Activated T-helper 9 cell treated with anti-CD3 and anti-CD28 coated beads, Interleukin-2, amount 50 U/mL, for 16 hours (primary cell): ENCODE data around the gene OR9Q1.
"Not testable (repeated sequence)": the region's sequence is repeated elsewhere in the genome, so short reads cannot be mapped to it uniquely, and the experiment has no call there.

Experiments
- DNase-seq: peaks from one replicate; pipeline ENCODE4 v3.0.0-alpha.2; 2020; ENCODE audit warnings: low read depth

OR9Q1 gene

GRCh38 chr11:58135171-58135570, 111.5 kb downstream of the OR9Q1 start:
- DNase-seq = no peak

- no peak for DNase-seq
Measured at GRCh38 chr11:58142761-58143160, 119.1 kb downstream of the OR9Q1 start.

GRCh38 chr11:58152781-58153180, 129.1 kb downstream of the OR9Q1 start:
- no peak for DNase-seq

DNA sequence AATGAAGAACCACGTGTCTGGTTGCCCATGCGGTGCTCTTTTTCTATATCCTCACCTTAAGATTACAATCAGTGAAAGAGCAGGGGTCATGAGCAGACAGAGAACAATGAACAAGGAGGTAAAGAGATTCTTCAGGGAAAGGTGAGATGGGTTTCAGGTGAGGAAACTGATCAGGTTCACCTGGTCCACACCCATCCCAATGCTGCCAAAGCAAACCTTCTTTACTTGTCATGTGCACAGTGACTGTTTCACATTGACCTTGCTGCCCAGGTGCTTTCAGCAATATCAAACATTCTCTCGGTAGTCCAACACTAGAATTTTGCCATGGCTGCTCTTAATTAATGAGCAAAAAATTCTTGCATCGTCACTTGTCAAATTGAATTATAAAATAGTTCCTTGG, 140.7 kb downstream of the OR9Q1 start:
- DNase-seq = no peak

- no peak for DNase-seq
Measured at GRCh38 chr11:58164990-58165389, 141.3 kb downstream of the OR9Q1 start.

DNA sequence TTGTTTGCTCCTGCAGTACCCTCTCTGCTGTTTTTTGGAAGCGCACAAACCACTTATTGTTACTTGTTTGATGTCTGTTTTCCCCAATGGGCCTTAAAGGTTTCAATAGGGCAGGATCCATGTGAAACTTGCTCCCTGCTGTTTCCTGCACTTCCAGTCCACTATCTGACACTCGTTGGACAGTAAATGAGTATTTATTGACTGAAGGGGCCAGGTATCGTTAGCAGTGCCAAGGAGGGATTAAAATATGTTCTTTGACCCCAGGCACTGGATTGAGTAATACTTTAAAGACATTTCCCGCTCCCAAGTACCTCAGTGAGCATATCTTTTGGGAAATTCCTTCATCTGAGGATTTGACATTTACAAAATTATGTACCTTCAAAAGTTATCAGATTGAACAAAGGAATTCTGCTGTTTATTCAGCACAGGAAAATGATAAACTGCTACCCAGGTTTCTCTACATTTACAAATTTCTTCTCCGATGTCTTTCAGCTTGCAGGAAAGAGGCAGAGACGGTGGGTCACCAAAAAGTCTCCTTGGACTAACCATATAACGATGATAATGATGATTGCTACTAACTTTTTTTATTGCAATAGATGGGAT, 141.9 kb downstream of the OR9Q1 start:
- no peak for DNase-seq

DNA sequence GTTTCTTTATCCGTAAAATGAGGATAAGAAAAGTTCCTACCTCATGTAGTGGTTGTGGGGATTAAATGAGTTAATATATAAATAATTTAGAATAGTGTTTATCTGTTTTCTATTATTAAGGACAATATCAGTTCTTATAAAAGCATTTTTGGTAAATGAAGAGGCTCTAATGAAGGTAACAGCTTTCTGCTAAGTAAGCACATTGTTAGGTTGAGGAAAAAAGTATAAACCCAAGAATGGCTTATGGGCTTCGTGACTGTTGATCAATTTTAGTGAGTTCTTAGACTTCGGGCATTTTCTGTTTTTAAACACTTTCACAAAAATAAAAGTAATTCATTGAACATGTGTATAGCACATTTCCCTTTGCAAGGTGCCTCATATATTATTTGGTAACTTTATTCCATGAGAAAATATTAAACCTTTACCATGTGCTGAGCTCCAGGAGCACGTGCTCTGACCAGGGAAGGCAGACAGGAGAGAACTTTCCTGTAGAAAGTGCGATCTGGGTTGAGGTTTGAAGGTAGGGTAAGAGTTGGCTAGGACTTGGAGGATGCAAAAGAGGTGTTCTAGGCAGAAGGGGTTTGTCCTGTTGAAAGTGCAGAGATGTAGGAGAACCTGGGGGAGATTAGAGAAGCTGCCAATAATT, 153.9 kb downstream of the OR9Q1 start:
- no peak for DNase-seq

- no peak for DNase-seq
Measured at GRCh38 chr11:58178444-58178843, 154.8 kb downstream of the OR9Q1 start.

DNA sequence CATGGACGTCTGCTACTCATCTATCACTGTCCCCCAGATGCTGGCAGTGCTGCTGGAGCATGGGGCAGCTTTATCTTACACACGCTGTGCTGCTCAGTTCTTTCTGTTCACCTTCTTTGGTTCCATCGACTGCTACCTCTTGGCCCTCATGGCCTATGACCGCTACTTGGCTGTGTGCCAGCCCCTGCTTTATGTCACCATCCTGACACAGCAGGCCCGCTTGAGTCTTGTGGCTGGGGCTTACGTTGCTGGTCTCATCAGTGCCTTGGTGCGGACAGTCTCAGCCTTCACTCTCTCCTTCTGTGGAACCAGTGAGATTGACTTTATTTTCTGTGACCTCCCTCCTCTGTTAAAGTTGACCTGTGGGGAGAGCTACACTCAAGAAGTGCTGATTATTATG, 156.0 kb downstream of the OR9Q1 start:
- DNase-seq = no peak

GRCh38 chr11:58186938-58187337, 163.3 kb downstream of the OR9Q1 start:
- DNase-seq = no peak

DNA sequence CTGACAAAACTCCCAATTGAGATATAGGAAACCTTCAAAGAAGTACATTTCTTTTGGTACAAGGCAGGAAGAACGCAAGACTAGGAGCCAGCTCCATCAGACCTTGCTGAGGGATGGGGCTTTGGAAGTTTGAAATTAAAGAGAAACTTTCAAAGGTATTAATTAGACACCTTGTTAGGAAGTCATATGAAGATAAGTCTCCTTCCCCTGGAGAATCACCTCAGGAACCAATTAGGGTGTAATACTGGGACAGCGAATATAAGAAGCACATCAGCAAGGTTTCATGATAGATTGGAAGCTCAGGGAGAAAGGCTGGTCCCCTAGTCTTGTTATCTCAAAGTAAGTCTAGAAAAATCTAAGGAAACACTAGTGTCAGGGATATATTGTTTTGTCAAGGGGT, 165.1 kb downstream of the OR9Q1 start, which contains the start of gene OR9Q2:
Gene OR9Q2, plus strand, starts transcription at position 301 of the 400 bp plus-strand sequence. CDS start 1,421 bp downstream, outside the sequence.
- no peak for DNase-seq

DNA sequence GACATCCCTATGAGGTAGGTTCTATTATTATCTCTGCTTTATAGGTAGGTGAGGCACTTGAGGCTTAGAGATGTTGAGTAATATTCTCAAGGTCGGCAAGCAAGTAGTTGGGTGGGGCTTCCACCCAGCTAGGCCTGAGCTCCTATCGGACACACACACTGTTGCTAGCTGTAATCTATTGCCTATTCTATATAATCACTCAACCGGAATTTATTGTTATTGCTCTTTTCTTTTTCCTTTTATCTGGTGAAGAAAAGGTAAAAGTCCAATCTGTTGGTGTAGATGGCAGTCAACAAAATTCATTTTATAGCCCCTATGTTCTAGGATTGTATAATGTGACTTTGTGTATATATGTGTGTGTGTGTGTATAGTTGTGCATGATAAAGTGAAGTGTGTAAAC, 168.5 kb downstream of the OR9Q1 start:
- no peak for DNase-seq

GRCh38 chr11:58193391-58193790, 169.7 kb downstream of the OR9Q1 start:
- DNase-seq = no peak

DNA sequence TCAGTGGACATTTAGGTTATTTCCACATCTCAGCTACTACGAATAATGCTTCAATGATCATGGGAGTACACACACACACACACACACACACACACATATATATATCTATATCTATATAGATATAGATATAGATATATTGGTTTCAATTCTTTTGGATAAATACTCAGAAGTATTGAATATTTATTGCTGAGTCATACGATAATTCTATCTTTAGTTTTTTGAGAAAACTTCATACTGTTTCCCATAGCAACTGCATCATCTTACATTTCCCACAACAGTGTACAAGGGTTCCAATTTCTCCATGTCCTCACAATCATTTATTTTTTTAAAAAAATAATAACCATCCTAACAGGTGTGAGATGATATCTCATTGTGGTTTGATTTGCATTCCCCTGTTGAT, 172.3 kb downstream of the OR9Q1 start:
- no peak for DNase-seq

- no peak for DNase-seq
Measured at GRCh38 chr11:58199271-58199670, 175.6 kb downstream of the OR9Q1 start.

GRCh38 chr11:58204042-58204441, 180.4 kb downstream of the OR9Q1 start, which contains the start of gene OR1S2:
OR1S2 (minus strand) TSS chr11:58204142; CDS start chr11:58204142, 0 bp downstream.
- no peak for DNase-seq

DNA sequence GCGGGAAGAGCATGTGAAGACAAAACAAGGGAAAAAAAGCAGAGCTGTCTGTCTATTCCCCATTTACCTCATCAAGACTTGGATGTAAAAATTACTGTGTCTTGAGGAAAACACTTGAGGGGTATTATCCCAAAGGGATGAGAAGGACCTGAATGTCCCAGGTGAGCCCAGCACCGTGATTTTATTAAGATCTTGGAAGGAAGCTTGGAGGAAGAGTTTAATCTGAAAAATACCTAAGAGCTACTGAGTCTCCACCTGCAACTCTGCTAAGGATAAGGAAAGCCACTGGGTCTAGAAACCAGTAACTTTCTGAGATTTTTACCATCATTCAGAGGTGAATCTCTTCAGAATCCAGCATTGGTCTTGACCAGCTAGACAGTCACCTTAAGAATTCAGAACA, 188.7 kb downstream of the OR9Q1 start, which contains the start of gene OR1S1:
Gene OR1S1, plus strand, starts transcription at position 301 of the 400 bp plus-strand sequence.
- DNase-seq = not testable (repeated sequence)

DNA sequence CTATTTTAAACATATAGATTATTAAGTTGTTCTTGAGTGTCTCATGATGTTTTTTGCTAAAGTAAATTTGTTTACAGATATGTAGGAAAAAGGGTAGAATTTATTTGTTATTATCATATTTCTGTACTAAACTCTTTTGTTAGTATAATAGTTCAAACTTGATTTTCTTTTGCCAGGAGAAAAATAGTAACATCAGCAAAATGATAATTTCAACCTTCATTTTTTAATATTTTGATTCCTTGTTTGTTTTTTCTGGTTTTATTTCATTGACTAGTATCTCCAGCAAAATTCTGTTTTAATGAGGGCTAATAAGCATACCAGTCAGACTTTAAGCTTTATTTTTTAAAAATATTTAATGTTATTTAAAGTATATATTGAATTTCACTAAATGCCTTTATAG, 192.8 kb downstream of the OR9Q1 start:
- no peak for DNase-seq

DNA sequence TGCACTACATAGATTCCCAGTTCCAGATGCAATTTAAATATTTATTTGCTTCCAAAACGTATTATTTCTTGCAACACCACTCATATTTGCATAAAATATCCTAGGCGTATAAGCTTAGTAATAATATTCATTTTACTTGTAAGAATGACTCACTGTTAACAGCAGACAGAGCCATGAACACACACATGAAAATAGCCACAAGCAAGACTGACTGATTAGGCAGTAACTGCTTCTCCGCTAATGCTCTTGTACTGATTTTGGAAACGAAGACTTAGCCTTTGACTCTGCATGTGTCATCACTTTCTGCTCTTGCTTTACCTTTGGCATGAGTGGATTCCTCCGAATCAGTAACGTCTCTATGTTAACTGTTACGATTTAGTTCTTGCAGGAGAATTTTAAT, 199.0 kb downstream of the OR9Q1 start:
- no peak for DNase-seq

DNA sequence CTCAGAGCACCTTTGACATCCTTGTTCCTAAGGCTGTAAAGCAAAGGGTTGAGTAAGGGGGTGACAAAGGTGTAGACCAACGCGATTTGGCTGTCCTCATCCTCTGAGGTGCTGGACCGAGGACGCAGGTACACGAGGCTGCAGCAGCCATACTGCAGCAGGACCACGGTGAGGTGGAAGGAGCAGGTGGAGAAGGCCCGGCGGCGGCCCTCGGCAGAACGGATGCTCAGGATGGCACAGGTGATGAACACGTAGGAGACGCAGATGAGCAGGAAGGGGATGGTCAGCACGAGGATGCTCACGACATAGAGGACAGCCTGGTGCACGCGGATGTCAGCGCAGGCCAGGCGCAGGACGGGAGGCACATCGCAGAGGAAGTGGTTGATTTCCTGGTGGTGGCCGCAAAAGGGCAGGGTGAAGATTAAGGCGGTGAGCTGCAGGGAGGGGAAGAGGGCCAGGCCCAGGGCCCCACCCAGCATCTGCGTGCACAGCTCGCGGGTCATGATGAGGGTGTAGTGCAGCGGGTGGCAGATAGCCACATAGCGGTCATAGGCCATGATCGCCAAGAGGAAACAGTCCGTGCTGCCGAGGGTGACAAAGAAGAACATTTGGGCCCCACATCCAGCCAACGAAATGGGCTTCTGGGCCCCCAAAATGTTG, 204.4 kb downstream of the OR9Q1 start:
- DNase-seq = no peak
